ENCODE data around the gene KDM2A.

KDM2A gene

DNA sequence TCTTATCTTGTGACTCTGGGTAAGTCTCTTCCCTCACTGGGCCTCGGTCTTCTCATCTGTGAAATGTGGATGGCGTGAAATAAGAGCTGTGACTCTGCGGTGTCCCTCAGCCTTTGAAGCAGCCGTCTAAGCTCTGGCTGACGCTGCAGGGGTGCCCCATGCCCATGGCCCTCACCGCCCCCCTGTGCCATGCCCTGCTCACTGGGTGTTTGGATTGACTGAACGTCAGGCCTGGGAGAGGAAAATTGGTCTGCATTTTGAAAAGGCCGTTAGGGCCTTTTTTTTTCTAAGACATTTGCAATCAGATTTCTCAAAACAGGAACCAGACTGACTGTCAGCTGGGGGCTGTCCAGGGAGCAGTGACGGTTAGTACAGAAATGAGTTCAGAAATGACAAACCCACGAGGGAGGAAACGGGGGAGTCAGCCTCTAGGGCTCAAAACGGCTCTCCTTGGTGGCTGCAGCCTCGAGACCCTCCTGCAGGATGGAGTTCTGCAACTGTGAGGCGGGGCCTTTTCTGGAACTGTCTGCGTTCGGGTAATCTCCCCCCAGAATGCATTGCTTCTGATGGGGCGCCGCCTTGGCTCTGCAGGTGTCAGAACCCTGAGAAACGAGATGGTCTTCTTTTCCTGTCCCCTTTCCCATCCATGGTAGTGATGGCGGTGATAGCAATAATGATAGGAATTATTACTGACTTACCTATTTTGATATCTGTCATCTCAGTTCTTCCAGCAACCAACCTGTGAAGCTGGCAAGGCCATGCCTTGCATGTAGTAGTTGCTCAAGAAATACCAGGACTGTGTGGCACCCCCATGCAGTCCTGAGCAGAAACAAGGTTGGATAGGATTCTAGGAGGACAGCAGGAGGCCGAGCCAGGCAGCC lies 149.3 kb downstream of the KDM2A start:
- no peak overlapping the region for H3K9ac ChIP-seq
- peak overlapping the region; percentile 77 for H3K4me2 ChIP-seq (ENCODE audit: low read length)
- H3K79me2 ChIP-seq = peaks cover 21% of the 10 kb centered on the region
- H3K9me3 ChIP-seq (ENCODE audit: control insufficient read depth, low read length) = no peaks in the 10 kb centered on the region
- H2AFZ ChIP-seq = no peak overlapping the region
- H3K36me3 ChIP-seq (ENCODE audit: control insufficient read depth, insufficient read depth, low read length) = no peaks in the 10 kb centered on the region
- no peaks in the 10 kb centered on the region for H3K4me1 ChIP-seq
- no peak for TF ChIP-seq CTCF (IDR thresholded peaks at IDR 0.05)
- no peak overlapping the region for H3K4me3 ChIP-seq (ENCODE audit: low read depth, low read length)
- no peaks in the 10 kb centered on the region for H3K27me3 ChIP-seq (ENCODE audit: control insufficient read depth, insufficient read depth, low read length)
- H3K27ac ChIP-seq = peak overlapping the region; percentile 49

- Histone ChIP-seq H3K27ac (no peak overlapping the region), H3K36me3 (ENCODE audit: control insufficient read depth, insufficient read depth, low read length) (no peaks in the 10 kb centered on the region), H3K27me3 (ENCODE audit: control insufficient read depth, insufficient read depth, low read length) (no peaks in the 10 kb centered on the region), H3K4me3 (ENCODE audit: low read depth, low read length) (no peak overlapping the region), H3K9me3 (ENCODE audit: control insufficient read depth, low read length) (no peaks in the 10 kb centered on the region), H3K4me1 (no peaks in the 10 kb centered on the region), H3K4me2 (ENCODE audit: low read length) (no peak overlapping the region), H3K79me2 (peaks cover 21% of the 10 kb centered on the region), H2AFZ (no peak overlapping the region), H3K9ac (no peak overlapping the region)
- TF ChIP-seq CTCF (IDR thresholded peaks at IDR 0.05) = no peak
Observed at GRCh38 chr11:67268962-67269268, 149.9 kb downstream of the KDM2A start.

GRCh38 chr11:67269401-67270255 lies 150.6 kb downstream of the KDM2A start:
- Histone ChIP-seq H3K79me2 (peaks cover 23% of the 10 kb centered on the region), H3K4me3 (ENCODE audit: low read depth, low read length) (no peak overlapping the region), H3K4me2 (ENCODE audit: low read length) (peak overlapping the region; percentile 44), H2AFZ (no peak overlapping the region), H3K36me3 (ENCODE audit: control insufficient read depth, insufficient read depth, low read length) (no peaks in the 10 kb centered on the region), H3K27me3 (ENCODE audit: control insufficient read depth, insufficient read depth, low read length) (no peaks in the 10 kb centered on the region), H3K9ac (no peak overlapping the region), H3K9me3 (ENCODE audit: control insufficient read depth, low read length) (no peaks in the 10 kb centered on the region), H3K4me1 (no peaks in the 10 kb centered on the region), H3K27ac (peak overlapping the region; percentile 19)
- TF ChIP-seq CTCF (IDR thresholded peaks at IDR 0.05) = no peak

GRCh38 chr11:67270256-67271204 lies 151.5 kb downstream of the KDM2A start:
- no peaks in the 10 kb centered on the region for H3K36me3 ChIP-seq (ENCODE audit: control insufficient read depth, insufficient read depth, low read length)
- no peak for TF ChIP-seq CTCF (IDR thresholded peaks at IDR 0.05)
- H2AFZ ChIP-seq = no peak overlapping the region
- no peaks in the 10 kb centered on the region for H3K27me3 ChIP-seq (ENCODE audit: control insufficient read depth, insufficient read depth, low read length)
- no peak overlapping the region for H3K9ac ChIP-seq
- H3K4me1 ChIP-seq = no peaks in the 10 kb centered on the region
- H3K79me2 ChIP-seq = peaks cover 24% of the 10 kb centered on the region
- H3K4me2 ChIP-seq (ENCODE audit: low read length) = peak overlapping the region; percentile 44
- no peak overlapping the region for H3K4me3 ChIP-seq (ENCODE audit: low read depth, low read length)
- H3K27ac ChIP-seq = no peak overlapping the region
- H3K9me3 ChIP-seq (ENCODE audit: control insufficient read depth, low read length) = no peaks in the 10 kb centered on the region
